ENCODE measurements around the gene TOR4A. TPM values are rescaled to one million over a fixed set of nuclear protein-coding genes. Genes with fewer than 3 reads are reported as not detected.

The TOR4A gene
- total and polyA plus RNA-seq, 5 donors, result 6.2 to 17.2 (median 12.9) TPM

- no peaks in the 10 kb centered on the region for H3K4me1 ChIP-seq (ENCODE audit: control insufficient read depth, insufficient read depth, low read length)
- no peak overlapping the region for H3K27ac ChIP-seq (ENCODE audit: low read length)
- peak in 2 of 3 donors; percentile 33 to 46 for DNase-seq
- intact Hi-C loops (cut with DNase I), result loop anchor here in 2 of 4 donors (10.0 kb wide), 1 partner anchor 232 kb away; no protein-coding TSS in a partner anchor
- no peaks in the 10 kb centered on the region for H3K9me3 ChIP-seq (ENCODE audit: control insufficient read depth, low read length)
- no peak for ATAC-seq
- H3K27me3 ChIP-seq (ENCODE audit: control insufficient read depth, insufficient read depth), result no peaks in the 10 kb centered on the region
- no peak overlapping the region for H3K4me3 ChIP-seq (ENCODE audit: low read length)
- WGBS, result 74% methylated on average over 15 of the region's 15 CpGs
Observed at GRCh38 chr9:137293094-137293481, 15.6 kb downstream of the TOR4A start.

DNA sequence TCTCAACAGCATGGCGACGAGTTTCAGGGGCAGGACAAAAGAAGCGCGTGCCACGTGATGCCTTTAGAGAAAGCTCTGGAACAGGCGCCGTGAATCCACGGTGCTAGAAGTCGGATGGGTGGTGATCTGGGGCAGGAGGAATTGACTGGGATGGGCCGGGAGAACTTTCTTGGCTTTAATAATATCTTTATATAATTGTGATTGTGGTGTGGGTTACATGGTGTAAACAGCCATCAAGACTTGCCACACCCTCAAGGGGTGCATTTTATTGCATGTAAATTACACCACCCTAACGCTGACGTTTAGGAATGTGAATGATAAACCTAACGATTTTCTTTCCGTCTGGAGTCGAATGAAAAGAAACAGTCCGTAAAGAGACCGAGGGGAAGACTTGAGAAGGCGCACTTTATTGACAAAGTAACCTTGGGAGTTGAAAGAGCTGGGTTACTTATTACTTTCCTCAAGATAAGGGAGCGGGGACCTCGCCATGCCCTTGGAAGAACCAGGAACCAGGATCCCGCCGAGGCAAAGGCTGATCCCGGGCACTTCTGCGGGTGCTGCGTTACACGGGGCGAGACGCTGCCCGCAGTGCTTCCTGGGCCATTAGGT lies 16.1 kb downstream of the TOR4A start:
- H3K27ac ChIP-seq (ENCODE audit: low read length), result no peak overlapping the region
- DNase-seq (peak in 2 of 3 donors; percentile 22 to 31), ATAC-seq (peak in 1 of 2 donors; percentile 0)
- no peak overlapping the region for H3K4me3 ChIP-seq (ENCODE audit: low read length)
- no peaks in the 10 kb centered on the region for H3K4me1 ChIP-seq (ENCODE audit: control insufficient read depth, insufficient read depth, low read length)
- intact Hi-C loops (cut with DNase I), result loop anchor here in 2 of 4 donors (10.0 kb wide), 1 partner anchor 231 kb away; no protein-coding TSS in a partner anchor
- H3K9me3 ChIP-seq (ENCODE audit: control insufficient read depth, low read length), result no peaks in the 10 kb centered on the region
- WGBS, result 61% methylated on average over 29 of the region's 29 CpGs
- no peaks in the 10 kb centered on the region for H3K27me3 ChIP-seq (ENCODE audit: control insufficient read depth, insufficient read depth)

DNA sequence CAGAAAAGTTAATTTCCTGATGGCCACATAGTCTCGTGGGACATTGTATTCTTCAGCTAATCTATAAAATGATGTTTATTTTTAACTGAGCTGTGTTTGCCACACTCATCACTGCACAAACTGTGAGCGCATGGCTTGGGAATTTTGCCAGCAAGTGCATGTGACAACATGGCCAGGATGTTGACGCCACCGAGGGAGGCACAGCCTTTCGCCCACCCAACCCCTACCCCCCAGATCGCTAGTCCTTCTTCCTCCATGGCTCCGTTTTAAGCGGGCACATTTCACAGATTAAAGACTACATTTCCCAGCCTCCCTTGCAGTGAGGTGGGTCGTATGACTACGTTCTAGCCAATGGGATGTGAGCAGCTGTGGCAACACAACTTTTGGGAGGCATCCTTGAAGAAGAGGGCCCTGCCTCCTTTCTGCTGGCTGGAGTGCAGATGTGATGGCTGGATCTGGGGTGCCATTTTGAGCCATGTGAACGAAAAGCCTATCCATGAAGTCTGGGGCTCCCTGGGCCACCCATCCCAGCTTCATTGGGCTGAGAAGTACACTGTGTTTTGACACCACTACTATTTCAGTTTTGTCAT lies 16.7 kb downstream of the TOR4A start:
- 40% methylated on average over 11 of the region's 11 CpGs for WGBS
- peak; percentile 23 to 42 for ATAC-seq
- DNase-seq, result peak in 2 of 3 donors; percentile 60 to 75
- Histone ChIP-seq H3K4me3 (ENCODE audit: low read length) (no peak overlapping the region), H3K9me3 (ENCODE audit: control insufficient read depth, low read length) (no peaks in the 10 kb centered on the region), H3K27me3 (ENCODE audit: control insufficient read depth, insufficient read depth) (no peaks in the 10 kb centered on the region), H3K4me1 (ENCODE audit: control insufficient read depth, insufficient read depth, low read length) (no peaks in the 10 kb centered on the region), H3K27ac (ENCODE audit: low read length) (no peak overlapping the region)
- intact Hi-C loops (cut with DNase I), result loop anchor here in 2 of 4 donors (10.0 kb wide), 1 partner anchor 231 kb away; no protein-coding TSS in a partner anchor

DNA sequence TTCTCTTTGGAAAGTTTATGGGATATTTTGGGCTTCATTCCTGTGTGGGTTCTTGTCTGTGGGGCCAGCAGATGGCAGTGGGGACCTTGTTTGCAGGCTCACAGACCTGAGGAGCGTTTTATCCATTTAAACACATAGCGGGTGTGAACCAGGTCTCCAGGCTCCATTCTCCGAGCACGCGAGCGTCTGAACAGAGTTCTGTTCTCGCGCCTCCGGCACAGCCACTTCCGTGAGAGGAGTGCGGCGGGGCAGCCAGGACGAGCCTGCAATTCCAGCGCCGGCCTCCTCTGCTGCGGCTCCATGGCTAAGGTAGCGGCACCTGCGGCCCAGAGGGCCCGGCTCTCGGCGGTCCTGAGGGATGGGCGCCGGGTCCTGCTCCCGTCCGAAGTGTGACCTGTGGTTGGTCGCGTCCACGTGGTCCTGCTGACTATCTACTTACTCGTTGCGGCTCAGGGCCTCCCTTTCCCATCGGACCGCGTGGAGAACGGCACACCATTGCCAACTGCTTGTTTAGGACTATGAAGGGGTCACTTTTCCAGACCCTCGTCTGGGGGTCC lies 17.2 kb downstream of the TOR4A start:
- no peaks in the 10 kb centered on the region for H3K27me3 ChIP-seq (ENCODE audit: control insufficient read depth, insufficient read depth)
- intact Hi-C loops (cut with DNase I), result loop anchor here in 3 of 4 donors (5.0 to 10.0 kb wide), 2 partner anchors 113 to 230 kb away; no protein-coding TSS in a partner anchor
- no peaks in the 10 kb centered on the region for H3K4me1 ChIP-seq (ENCODE audit: control insufficient read depth, insufficient read depth, low read length)
- H3K4me3 ChIP-seq (ENCODE audit: low read length), result peak overlapping the region; percentile 74
- ATAC-seq (peak in 1 of 2 donors; percentile 0), DNase-seq (peak; percentile 22 to 65 (median 64))
- 22% methylated on average over 35 of the region's 35 CpGs for WGBS
- no peaks in the 10 kb centered on the region for H3K9me3 ChIP-seq (ENCODE audit: control insufficient read depth, low read length)
- H3K27ac ChIP-seq (ENCODE audit: low read length), result no peak overlapping the region

DNA sequence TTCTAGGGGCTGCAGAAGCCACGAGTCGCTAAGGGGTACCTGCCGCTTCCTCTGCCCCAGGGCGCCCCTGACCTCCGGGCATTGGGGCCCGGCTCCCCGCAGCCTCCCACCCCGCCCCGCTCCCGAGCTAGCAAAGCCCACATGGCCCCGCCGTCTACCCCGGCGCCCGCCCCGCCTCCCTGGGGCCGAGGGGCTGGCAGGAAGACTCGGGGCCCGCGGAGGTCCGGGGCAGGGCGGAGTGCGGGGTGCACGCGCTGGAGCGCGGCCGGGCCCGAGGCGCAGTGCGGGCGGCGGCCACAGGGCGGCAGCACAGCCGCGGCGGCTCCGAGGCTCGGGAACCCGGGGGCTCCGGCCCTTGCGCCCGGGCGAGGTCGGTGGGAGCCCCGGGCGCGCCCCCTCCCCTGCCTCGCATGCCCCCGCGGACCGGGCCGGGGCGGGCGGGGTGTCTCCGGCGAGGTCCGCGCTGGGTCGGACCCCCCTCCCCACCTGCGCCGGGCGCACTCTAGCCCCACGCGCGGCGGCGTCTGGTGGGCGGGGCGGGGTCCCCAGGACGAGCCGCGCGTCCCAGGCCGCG lies 17.8 kb downstream of the TOR4A start:
- Histone ChIP-seq H3K4me1 (ENCODE audit: control insufficient read depth, insufficient read depth, low read length) (no peaks in the 10 kb centered on the region), H3K4me3 (ENCODE audit: low read length) (peak overlapping the region; percentile 74), H3K27me3 (ENCODE audit: control insufficient read depth, insufficient read depth) (no peaks in the 10 kb centered on the region), H3K27ac (ENCODE audit: low read length) (peak overlapping the region; percentile 34), H3K9me3 (ENCODE audit: control insufficient read depth, low read length) (no peaks in the 10 kb centered on the region)
- intact Hi-C loops (cut with DNase I), result loop anchor here in 3 of 4 donors (5.0 to 10.0 kb wide), 2 partner anchors 112 to 229 kb away; no protein-coding TSS in a partner anchor
- ATAC-seq, result peak; percentile 11 to 14
- 2% methylated on average over 76 of the region's 76 CpGs for WGBS
- DNase-seq, result peak; percentile 31 to 77 (median 70)

DNA sequence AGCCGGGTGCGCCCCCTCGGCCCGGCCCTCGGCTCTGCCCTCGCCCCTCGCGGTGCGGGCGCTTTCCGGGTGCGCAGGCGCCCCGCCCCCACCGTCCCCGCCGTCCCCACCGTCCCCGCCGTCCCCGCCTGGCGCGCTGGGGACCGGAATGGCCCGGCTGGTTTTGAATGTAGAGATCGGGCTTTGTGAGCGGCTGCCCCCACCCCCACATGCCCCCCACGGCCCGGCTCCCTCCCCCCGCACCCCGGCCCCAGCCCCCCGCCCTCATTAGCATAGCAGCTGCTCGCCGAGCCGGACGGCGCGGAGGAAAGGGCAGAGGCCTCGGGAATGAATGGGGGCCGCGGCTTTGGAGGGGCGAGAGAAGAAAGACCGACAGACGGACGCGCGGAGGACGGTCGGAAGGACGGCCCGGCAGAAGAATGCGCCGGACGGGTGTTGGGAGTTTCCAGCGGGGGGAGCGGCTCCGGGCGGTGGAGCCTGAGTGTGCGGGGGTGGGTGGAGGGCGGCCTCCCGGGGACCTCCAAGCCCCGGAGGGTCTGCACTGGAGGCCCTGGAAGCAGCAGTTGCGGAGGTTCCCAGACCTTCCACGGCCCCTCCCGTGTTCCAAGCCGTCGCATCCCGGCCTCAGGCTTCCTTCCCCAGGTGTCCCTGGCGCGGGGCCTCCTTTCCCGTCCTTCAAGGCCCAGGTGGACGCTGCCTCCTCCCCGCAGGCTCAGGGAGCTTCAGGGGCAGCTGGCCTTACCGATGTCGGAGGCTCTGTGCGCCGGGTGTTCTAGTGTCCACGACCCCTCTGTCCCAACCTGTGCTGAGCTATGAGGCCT lies 18.5 kb downstream of the TOR4A start:
- H3K27ac ChIP-seq (ENCODE audit: low read length), result peak overlapping the region; percentile 34
- no peaks in the 10 kb centered on the region for H3K27me3 ChIP-seq (ENCODE audit: control insufficient read depth, insufficient read depth)
- ATAC-seq (peak in 1 of 2 donors; percentile 1), DNase-seq (peak in 2 of 3 donors; percentile 59 to 67)
- H3K9me3 ChIP-seq (ENCODE audit: control insufficient read depth, low read length), result no peaks in the 10 kb centered on the region
- intact Hi-C loops (cut with DNase I), result loop anchor here in 3 of 4 donors (5.0 to 10.0 kb wide), 2 partner anchors 111 to 229 kb away; no protein-coding TSS in a partner anchor
- WGBS, result 6% methylated on average over 77 of the region's 78 CpGs
- H3K4me3 ChIP-seq (ENCODE audit: low read length), result peak overlapping the region; percentile 74
- H3K4me1 ChIP-seq (ENCODE audit: control insufficient read depth, insufficient read depth, low read length), result no peaks in the 10 kb centered on the region

DNA sequence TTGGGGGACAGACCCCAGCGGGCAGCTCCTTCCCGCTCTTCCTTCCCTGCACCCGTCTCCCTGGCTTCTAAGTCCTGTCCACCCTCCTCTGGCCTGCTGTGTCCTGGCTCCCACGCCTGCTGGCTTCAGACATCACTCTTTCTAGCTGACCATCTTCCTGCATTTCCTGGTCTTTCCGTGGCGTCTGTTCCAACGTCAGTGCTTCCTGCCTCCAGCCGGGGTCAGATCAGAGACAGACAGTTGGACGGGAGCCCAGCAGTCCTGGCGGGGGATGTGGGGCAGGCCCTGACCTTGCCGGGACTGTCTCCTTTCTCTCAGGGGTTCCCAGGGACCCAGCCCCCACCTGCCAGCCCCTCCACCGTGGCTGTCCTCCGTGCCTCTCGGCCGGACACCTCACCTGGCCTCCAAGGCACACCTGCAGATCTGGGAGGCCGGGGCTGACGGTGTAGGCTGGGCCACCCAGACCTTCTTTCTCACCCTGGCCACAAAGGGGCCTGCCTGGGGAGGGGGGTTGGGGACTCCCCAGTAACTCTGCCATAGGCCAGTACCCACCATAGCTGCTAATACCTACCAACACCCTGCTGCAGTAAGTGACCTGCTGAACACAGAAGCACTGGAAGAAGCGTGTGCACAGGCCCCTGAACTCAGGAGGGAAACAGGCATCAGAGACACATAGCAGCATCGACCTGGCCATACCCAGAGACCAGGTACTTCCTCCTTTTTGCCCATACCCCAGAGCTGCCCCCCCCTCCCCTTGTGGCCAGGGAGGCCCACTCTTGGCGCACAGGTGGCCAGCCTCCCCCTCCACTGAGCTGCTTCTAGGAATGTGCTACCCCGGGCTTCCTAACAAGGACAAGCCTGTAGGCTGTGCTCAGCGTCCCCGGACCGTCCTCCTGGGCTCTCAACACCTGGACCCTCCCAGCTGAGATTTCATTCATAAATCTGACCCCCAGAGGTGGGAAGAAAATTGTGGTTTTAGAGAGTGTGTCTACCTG lies 19.4 kb downstream of the TOR4A start:
- intact Hi-C loops (cut with DNase I), result loop anchor here in 3 of 4 donors (5.0 to 10.0 kb wide), 2 partner anchors 110 to 228 kb away; no protein-coding TSS in a partner anchor
- Histone ChIP-seq H3K4me3 (ENCODE audit: low read length) (peak overlapping the region; percentile 74), H3K27ac (ENCODE audit: low read length) (peak overlapping the region; percentile 28), H3K9me3 (ENCODE audit: control insufficient read depth, low read length) (no peaks in the 10 kb centered on the region), H3K27me3 (ENCODE audit: control insufficient read depth, insufficient read depth) (no peaks in the 10 kb centered on the region), H3K4me1 (ENCODE audit: control insufficient read depth, insufficient read depth, low read length) (no peaks in the 10 kb centered on the region)
- ATAC-seq, result peak; percentile 29 to 54
- DNase-seq, result peak; percentile 79 to 91 (median 88)
- WGBS, result 44% methylated on average over 24 of the region's 24 CpGs

- Histone ChIP-seq H3K27me3 (ENCODE audit: control insufficient read depth, insufficient read depth) (no peaks in the 10 kb centered on the region), H3K9me3 (ENCODE audit: control insufficient read depth, low read length) (no peaks in the 10 kb centered on the region), H3K4me3 (ENCODE audit: low read length) (no peak overlapping the region), H3K4me1 (ENCODE audit: control insufficient read depth, insufficient read depth, low read length) (no peaks in the 10 kb centered on the region), H3K27ac (ENCODE audit: low read length) (peak overlapping the region; percentile 70)
- DNase-seq (peak; percentile 19 to 52 (median 45)), ATAC-seq (no peak)
- WGBS, result 62% methylated on average over 7 of the region's 7 CpGs
- intact Hi-C loops (cut with DNase I), result loop anchor here in 3 of 4 donors (5.0 to 10.0 kb wide), 2 partner anchors 109 to 227 kb away; no protein-coding TSS in a partner anchor
Observed at GRCh38 chr9:137297966-137298365, 20.4 kb downstream of the TOR4A start.

GRCh38 chr9:137298401-137299202 lies 21.1 kb downstream of the TOR4A start:
- WGBS, result 62% methylated on average over 24 of the region's 24 CpGs
- H3K27ac ChIP-seq (ENCODE audit: low read length), result peak overlapping the region; percentile 70

More at GRCh38 chr9:137298401-137299202, 21.1 kb downstream of the TOR4A start:
- Histone ChIP-seq H3K4me3 (ENCODE audit: low read length) (peak overlapping the region; percentile 76), H3K4me1 (ENCODE audit: control insufficient read depth, insufficient read depth, low read length) (no peaks in the 10 kb centered on the region), H3K27me3 (ENCODE audit: control insufficient read depth, insufficient read depth) (no peaks in the 10 kb centered on the region), H3K9me3 (ENCODE audit: control insufficient read depth, low read length) (no peaks in the 10 kb centered on the region)
- intact Hi-C loops (cut with DNase I), result loop anchor here in 3 of 4 donors (5.0 to 10.0 kb wide), 2 partner anchors 109 to 226 kb away; no protein-coding TSS in a partner anchor
- peak; percentile 65 to 85 (median 81) for DNase-seq
- peak; percentile 1 to 42 for ATAC-seq

All from right cardiac atrium (tissue), 5 donors.